ENCODE data around the gene FXYD2. TPM values are rescaled to one million over a fixed set of nuclear protein-coding genes. Genes with fewer than 3 reads are reported as not detected.

The FXYD2 gene
- total and polyA plus RNA-seq, 2 of the 13 experiments (the other 11 are each of a cell fraction or from before 2014, with no cell fraction given) = 45.9 to 106 TPM

DNA sequence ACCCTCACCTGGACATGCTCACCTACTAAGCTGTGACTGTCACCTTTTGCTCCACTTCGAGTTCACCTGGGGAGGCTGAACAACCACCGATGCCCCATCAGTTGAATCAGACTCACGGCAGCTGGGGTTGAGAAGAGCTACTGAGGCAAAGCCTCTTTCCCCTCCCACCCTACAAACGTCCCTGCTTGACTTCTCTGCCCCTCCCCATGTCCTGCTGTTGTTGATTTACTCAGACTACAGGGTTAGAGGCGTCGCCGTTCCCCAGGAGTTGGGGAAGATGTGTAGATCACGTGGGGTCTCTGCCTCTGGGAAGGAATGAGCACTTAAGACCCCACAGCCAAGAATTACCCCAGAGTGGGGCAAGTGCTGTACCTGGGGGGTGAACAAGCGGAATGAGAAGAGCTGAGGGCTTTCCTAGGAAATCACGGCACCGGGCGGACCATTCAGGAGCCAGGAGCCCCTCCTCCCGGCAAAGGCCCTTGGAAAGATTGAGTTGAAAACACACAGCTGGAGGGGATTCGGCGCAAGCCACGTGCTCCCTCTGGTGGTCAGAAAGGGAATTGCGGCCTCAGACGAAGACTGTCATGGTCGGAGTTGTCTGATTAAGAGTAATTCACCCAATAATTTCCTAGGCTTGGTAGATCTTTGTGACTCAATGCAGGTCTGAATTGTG lies 7.0 kb downstream of the FXYD2 start (continued):
- TF ChIP-seq ZFP62 (CRISPR knock-in tag; IDR thresholded peaks at IDR 0.05) (no peak), JUND (CRISPR knock-in tag; IDR thresholded peaks at IDR 0.05) (no peak), ERF (CRISPR knock-in tag; IDR thresholded peaks at IDR 0.05) (0 out of 2 replicates have a peak, but pooled peaks have one; percentile 26), SOX13 (IDR thresholded peaks at IDR 0.05) (no peak), SOX13 (CRISPR knock-in tag; conservative IDR thresholded peaks at IDR 0.05 in 1 of 2, IDR thresholded peaks at IDR 0.05 in 1 of 2) (no peak), NFKBIZ (CRISPR knock-in tag; IDR thresholded peaks at IDR 0.05) (no peak), ZNF382 (CRISPR knock-in tag; IDR thresholded peaks at IDR 0.05; ENCODE audit: borderline replicate concordance) (no peak), NFRKB (IDR thresholded peaks at IDR 0.05) (no peak), KDM5A (IDR thresholded peaks at IDR 0.05; ENCODE audit: borderline replicate concordance, low read length) (no peak), ESRRA (CRISPR knock-in tag; IDR thresholded peaks at IDR 0.05; ENCODE audit: low read depth) (no peak), ZNF350 (CRISPR knock-in tag; IDR thresholded peaks at IDR 0.05; ENCODE audit: borderline replicate concordance, low read depth) (0 out of 2 replicates have a peak, but pooled peaks have one; percentile 28), TBL1XR1 (IDR thresholded peaks at IDR 0.05; ENCODE audit: borderline replicate concordance, low read length, partially characterized antibody) (no peak), PAF1 (CRISPR knock-in tag; IDR thresholded peaks at IDR 0.05) (no peak), HMGA1 (CRISPR knock-in tag; conservative IDR thresholded peaks at IDR 0.05) (no peak)
- TF ChIP-seq, protein P1, sequence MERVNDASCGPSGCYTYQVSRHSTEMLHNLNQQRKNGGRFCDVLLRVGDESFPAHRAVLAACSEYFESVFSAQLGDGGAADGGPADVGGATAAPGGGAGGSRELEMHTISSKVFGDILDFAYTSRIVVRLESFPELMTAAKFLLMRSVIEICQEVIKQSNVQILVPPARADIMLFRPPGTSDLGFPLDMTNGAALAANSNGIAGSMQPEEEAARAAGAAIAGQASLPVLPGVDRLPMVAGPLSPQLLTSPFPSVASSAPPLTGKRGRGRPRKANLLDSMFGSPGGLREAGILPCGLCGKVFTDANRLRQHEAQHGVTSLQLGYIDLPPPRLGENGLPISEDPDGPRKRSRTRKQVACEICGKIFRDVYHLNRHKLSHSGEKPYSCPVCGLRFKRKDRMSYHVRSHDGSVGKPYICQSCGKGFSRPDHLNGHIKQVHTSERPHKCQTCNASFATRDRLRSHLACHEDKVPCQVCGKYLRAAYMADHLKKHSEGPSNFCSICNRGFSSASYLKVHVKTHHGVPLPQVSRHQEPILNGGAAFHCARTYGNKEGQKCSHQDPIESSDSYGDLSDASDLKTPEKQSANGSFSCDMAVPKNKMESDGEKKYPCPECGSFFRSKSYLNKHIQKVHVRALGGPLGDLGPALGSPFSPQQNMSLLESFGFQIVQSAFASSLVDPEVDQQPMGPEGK (CRISPR knock-in tag; IDR thresholded peaks at IDR 0.05) = 0 out of 2 replicates have a peak, but pooled peaks have one; percentile 22
- TF ChIP-seq, protein P2, sequence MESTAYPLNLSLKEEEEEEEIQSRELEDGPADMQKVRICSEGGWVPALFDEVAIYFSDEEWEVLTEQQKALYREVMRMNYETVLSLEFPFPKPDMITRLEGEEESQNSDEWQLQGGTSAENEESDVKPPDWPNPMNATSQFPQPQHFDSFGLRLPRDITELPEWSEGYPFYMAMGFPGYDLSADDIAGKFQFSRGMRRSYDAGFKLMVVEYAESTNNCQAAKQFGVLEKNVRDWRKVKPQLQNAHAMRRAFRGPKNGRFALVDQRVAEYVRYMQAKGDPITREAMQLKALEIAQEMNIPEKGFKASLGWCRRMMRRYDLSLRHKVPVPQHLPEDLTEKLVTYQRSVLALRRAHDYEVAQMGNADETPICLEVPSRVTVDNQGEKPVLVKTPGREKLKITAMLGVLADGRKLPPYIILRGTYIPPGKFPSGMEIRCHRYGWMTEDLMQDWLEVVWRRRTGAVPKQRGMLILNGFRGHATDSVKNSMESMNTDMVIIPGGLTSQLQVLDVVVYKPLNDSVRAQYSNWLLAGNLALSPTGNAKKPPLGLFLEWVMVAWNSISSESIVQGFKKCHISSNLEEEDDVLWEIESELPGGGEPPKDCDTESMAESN (CRISPR knock-in tag; conservative IDR thresholded peaks at IDR 0.05) = no peak
- TF ChIP-seq, protein P3, sequence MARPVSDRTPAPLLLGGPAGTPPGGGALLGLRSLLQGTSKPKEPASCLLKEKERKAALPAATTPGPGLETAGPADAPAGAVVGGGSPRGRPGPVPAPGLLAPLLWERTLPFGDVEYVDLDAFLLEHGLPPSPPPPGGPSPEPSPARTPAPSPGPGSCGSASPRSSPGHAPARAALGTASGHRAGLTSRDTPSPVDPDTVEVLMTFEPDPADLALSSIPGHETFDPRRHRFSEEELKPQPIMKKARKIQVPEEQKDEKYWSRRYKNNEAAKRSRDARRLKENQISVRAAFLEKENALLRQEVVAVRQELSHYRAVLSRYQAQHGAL (CRISPR knock-in tag; IDR thresholded peaks at IDR 0.05; ENCODE audit: not compliant biosample characterization) = no peak
- TF ChIP-seq, protein P4, sequence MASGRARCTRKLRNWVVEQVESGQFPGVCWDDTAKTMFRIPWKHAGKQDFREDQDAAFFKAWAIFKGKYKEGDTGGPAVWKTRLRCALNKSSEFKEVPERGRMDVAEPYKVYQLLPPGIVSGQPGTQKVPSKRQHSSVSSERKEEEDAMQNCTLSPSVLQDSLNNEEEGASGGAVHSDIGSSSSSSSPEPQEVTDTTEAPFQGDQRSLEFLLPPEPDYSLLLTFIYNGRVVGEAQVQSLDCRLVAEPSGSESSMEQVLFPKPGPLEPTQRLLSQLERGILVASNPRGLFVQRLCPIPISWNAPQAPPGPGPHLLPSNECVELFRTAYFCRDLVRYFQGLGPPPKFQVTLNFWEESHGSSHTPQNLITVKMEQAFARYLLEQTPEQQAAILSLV (CRISPR knock-in tag; IDR thresholded peaks at IDR 0.05; ENCODE audit: borderline replicate concordance) = no peak
- TF ChIP-seq, protein P5, sequence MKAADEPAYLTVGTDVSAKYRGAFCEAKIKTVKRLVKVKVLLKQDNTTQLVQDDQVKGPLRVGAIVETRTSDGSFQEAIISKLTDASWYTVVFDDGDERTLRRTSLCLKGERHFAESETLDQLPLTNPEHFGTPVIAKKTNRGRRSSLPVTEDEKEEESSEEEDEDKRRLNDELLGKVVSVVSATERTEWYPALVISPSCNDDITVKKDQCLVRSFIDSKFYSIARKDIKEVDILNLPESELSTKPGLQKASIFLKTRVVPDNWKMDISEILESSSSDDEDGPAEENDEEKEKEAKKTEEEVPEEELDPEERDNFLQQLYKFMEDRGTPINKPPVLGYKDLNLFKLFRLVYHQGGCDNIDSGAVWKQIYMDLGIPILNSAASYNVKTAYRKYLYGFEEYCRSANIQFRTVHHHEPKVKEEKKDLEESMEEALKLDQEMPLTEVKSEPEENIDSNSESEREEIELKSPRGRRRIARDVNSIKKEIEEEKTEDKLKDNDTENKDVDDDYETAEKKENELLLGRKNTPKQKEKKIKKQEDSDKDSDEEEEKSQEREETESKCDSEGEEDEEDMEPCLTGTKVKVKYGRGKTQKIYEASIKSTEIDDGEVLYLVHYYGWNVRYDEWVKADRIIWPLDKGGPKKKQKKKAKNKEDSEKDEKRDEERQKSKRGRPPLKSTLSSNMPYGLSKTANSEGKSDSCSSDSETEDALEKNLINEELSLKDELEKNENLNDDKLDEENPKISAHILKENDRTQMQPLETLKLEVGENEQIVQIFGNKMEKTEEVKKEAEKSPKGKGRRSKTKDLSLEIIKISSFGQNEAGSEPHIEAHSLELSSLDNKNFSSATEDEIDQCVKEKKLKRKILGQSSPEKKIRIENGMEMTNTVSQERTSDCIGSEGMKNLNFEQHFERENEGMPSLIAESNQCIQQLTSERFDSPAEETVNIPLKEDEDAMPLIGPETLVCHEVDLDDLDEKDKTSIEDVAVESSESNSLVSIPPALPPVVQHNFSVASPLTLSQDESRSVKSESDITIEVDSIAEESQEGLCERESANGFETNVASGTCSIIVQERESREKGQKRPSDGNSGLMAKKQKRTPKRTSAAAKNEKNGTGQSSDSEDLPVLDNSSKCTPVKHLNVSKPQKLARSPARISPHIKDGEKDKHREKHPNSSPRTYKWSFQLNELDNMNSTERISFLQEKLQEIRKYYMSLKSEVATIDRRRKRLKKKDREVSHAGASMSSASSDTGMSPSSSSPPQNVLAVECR (CRISPR knock-in tag; IDR thresholded peaks at IDR 0.05; ENCODE audit: borderline replicate concordance) = peak; percentile 22; the same call in 1 of the 2 replicates

Data from HepG2 (cell line).